KBM-7 (cell line): ENCODE results near the gene TYMP.
"Not testable (repeated sequence)": the region's sequence is repeated elsewhere in the genome, so short reads cannot be mapped to it uniquely, and the experiment has no call there.

Source experiments
- DNase-seq: peaks from one replicate; pipeline ENCODE4 v3.0.0-alpha.2; 2015
- in situ Hi-C: fragments of 300-500 bp; cut with MboI; formaldehyde crosslinking; loops from 2 replicates; pipeline ENCODE4 v1.14.3; 2020; ENCODE audit warnings: low sequenced_read_pairs, low pct_unique_long_range_greater_than_20kb, mixed read lengths

Gene TYMP

GRCh38 chr22:50544078-50544745, 14.4 kb upstream of the TYMP start:
- DNase-seq: peak; percentile 85
- in situ Hi-C loops: no loop called here

GRCh38 chr22:50542416-50542927, 12.7 kb upstream of the TYMP start:
- DNase-seq: no peak
- in situ Hi-C loops: no loop called here

- DNase-seq: peak; percentile 55
- in situ Hi-C loops: not testable (repeated sequence)
Observed at GRCh38 chr22:50541667-50542026, 11.8 kb upstream of the TYMP start.

GRCh38 chr22:50540381-50540780, 10.6 kb upstream of the TYMP start:
- DNase-seq: no peak
- in situ Hi-C loops: no loop called here

GRCh38 chr22:50537765-50538164, 8.0 kb upstream of the TYMP start:
- DNase-seq: no peak
- in situ Hi-C loops: no loop called here

GRCh38 chr22:50536226-50536625, 6.4 kb upstream of the TYMP start:
- DNase-seq: no peak
- in situ Hi-C loops: no loop called here

GRCh38 chr22:50535113-50535512, 5.3 kb upstream of the TYMP start:
- DNase-seq: no peak
- in situ Hi-C loops: no loop called here

GRCh38 chr22:50533856-50534711, 4.3 kb upstream of the TYMP start:
- peak; percentile 69 for DNase-seq
- in situ Hi-C loops: not testable (repeated sequence)

GRCh38 chr22:50532824-50533796, 3.3 kb upstream of the TYMP start:
- no peak for DNase-seq
- in situ Hi-C loops: no loop called here

GRCh38 chr22:50531962-50532674, 2.3 kb upstream of the TYMP start:
- DNase-seq: no peak
- in situ Hi-C loops: no loop called here

GRCh38 chr22:50531546-50531961, 1.7 kb upstream of the TYMP start:
- DNase-seq: no peak
- in situ Hi-C loops: no loop called here

- DNase-seq: no peak
- in situ Hi-C loops: no loop called here
Observed at GRCh38 chr22:50530877-50531545, 1.2 kb upstream of the TYMP start.

- DNase-seq: no peak
- in situ Hi-C loops: no loop called here
Observed at GRCh38 chr22:50530580-50530876, 716 bp upstream of the TYMP start.

- no peak for DNase-seq
- in situ Hi-C loops: no loop called here
Observed at GRCh38 chr22:50529416-50529896, 356 bp downstream of the TYMP start.

GRCh38 chr22:50528682-50529415, 963 bp downstream of the TYMP start:
- no peak for DNase-seq
- in situ Hi-C loops: no loop called here

GRCh38 chr22:50527921-50528681, 1.7 kb downstream of the TYMP start:
- in situ Hi-C loops: no loop called here
- no peak for DNase-seq
